Measurements from ENCODE around the gene COL5A1.

The COL5A1 gene

DNA sequence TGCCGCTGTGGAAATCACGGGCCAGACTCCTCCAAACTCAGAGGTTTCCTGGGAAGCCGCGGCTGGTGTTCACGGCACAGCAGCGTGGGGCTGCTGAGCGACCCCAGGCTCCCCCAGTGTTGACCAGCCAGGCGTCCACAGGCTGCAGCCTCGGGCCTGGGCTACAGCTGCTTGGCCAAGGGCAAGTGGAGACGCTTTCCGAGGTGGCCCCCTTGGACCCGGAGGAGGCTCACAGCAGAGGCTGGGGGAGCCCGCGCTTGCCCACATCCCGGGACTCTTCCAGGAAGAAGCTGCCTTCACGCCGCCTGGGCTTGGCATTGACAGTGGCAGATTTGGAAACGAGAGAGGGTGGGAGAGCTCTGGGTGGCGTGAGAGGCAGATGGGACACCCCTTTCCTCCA, 186.0 kb downstream of the COL5A1 start:
- no peak overlapping the region for H3K27ac ChIP-seq
- H3K4me3 ChIP-seq: no peak overlapping the region
- H3K9me3 ChIP-seq: no peaks in the 10 kb centered on the region
- H3K36me3 ChIP-seq: peaks cover 38 to 100% (median 67%) of the 10 kb centered on the region in 3 donors
- H3K4me1 ChIP-seq: no peaks in the 10 kb centered on the region
- intact Hi-C loops (cut with DNase I; ENCODE audit: low total_unique reads): no loop called here
- no peaks in the 10 kb centered on the region for H3K27me3 ChIP-seq
- no peak for DNase-seq
- TF ChIP-seq CTCF (IDR thresholded peaks at IDR 0.05): no peak

DNA sequence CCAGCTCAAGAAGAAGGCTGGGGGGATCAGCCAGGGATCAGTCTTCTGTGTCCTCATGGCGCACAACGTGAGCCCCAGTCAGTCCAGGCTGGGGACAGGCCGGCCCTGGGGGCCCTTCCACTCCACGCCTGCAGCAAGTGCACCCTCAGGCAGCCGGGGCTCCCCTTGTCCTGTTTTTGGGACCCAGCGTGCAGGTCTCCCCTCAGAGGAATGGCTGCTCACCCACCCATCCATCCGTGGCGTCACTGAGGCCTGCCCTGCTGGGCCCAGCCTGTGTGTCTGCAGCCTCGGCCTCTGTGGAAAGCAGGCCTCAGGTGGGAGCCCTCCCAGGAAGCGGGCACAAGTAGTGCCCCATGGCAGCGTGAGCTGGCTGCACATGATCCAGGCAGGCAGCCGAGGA, 186.4 kb downstream of the COL5A1 start:
- intact Hi-C loops (cut with DNase I; ENCODE audit: low total_unique reads): no loop called here
- no peaks in the 10 kb centered on the region for H3K27me3 ChIP-seq
- TF ChIP-seq CTCF (IDR thresholded peaks at IDR 0.05): no peak
- H3K36me3 ChIP-seq: peaks cover 40 to 100% (median 69%) of the 10 kb centered on the region in 3 donors
- H3K4me3 ChIP-seq: no peak overlapping the region
- no peaks in the 10 kb centered on the region for H3K4me1 ChIP-seq
- no peak for DNase-seq
- no peak overlapping the region for H3K27ac ChIP-seq
- H3K9me3 ChIP-seq: no peaks in the 10 kb centered on the region

DNA sequence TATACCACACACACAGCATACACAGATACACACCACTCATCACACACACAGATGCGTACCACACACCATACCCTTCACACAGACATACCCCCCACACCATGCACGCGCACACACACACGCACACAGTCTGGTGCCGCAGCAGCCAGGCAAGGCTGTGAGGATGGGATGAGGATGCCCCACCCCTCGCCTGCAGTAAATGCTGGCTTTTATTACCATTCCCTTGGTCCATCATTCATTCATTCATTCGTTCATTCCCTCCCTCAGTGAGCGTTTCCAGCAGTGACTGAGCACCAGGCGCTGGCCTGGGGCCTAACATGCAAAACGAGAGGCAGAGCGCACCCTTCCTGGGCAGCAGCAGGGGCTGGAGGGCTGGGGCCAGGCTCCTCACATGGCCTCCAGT, 187.3 kb downstream of the COL5A1 start:
- H3K27me3 ChIP-seq: no peaks in the 10 kb centered on the region
- TF ChIP-seq CTCF (IDR thresholded peaks at IDR 0.05): no peak
- no peak overlapping the region for H3K4me3 ChIP-seq
- H3K9me3 ChIP-seq: no peaks in the 10 kb centered on the region
- H3K27ac ChIP-seq: no peak overlapping the region
- no peaks in the 10 kb centered on the region for H3K4me1 ChIP-seq
- H3K36me3 ChIP-seq: peaks cover 40 to 100% (median 62%) of the 10 kb centered on the region in 3 donors
- no peak for DNase-seq
- intact Hi-C loops (cut with DNase I; ENCODE audit: low total_unique reads): no loop called here

DNA sequence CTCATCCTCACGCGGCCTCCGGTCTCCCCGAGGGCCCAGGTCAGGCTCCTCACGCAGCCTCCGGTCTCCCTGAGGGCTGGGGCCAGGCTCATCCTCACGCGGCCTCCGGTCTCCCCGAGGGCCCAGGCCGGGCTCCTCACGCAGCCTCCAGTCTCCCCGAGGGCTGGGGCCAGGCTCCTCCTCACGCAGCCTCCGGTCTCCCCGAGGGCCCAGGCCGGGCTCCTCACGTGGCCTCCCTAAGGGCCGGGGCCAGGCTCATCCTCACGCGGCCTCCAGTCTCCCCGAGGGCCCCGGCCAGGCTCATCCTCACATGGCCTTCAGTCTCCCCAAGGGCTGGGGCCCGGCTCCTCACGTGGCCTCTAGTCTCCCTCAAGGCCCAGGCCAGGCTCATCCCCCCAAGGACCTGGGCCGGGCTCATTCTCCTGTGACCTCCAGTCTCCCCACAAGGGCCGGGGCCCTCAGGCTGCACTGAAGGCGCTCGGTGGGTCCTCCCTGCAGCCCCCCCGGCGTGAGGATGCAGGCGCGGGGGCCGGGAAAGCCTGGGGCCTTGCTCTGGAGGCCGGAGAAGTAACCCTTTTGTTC, 187.8 kb downstream of the COL5A1 start:
- intact Hi-C loops (cut with DNase I; ENCODE audit: low total_unique reads): no loop called here
- Histone ChIP-seq H3K36me3 (peaks cover 39 to 100% (median 61%) of the 10 kb centered on the region in 3 donors), H3K9me3 (no peaks in the 10 kb centered on the region), H3K27me3 (no peaks in the 10 kb centered on the region), H3K4me1 (no peaks in the 10 kb centered on the region), H3K4me3 (no peak overlapping the region), H3K27ac (no peak overlapping the region)
- TF ChIP-seq CTCF (IDR thresholded peaks at IDR 0.05): no peak
- no peak for DNase-seq

- no peaks in the 10 kb centered on the region for H3K9me3 ChIP-seq
- no peaks in the 10 kb centered on the region for H3K4me1 ChIP-seq
- no peak overlapping the region for H3K4me3 ChIP-seq
- intact Hi-C loops (cut with DNase I; ENCODE audit: low total_unique reads): no loop called here
- peaks cover 32 to 100% (median 58%) of the 10 kb centered on the region in 3 donors for H3K36me3 ChIP-seq
- no peak for TF ChIP-seq CTCF (IDR thresholded peaks at IDR 0.05)
- H3K27me3 ChIP-seq: no peaks in the 10 kb centered on the region
- H3K27ac ChIP-seq: no peak overlapping the region
- DNase-seq: no peak
Measured at GRCh38 chr9:134830126-134830525, 188.5 kb downstream of the COL5A1 start.

All from tibial artery (tissue), 4 donors.